Stimulated activated CD8-positive, alpha-beta memory T cell treated with anti-CD3 and anti-CD28 coated beads, Interleukin-4, amount 100 ng/mL, for 24 hours (primary cell): ENCODE results near the gene HGFAC.

ENCODE experiments used
- DNase-seq: peaks from one replicate; pipeline ENCODE4 v3.0.0-alpha.2; 2020; ENCODE audit warnings: low read depth

The HGFAC gene

DNA sequence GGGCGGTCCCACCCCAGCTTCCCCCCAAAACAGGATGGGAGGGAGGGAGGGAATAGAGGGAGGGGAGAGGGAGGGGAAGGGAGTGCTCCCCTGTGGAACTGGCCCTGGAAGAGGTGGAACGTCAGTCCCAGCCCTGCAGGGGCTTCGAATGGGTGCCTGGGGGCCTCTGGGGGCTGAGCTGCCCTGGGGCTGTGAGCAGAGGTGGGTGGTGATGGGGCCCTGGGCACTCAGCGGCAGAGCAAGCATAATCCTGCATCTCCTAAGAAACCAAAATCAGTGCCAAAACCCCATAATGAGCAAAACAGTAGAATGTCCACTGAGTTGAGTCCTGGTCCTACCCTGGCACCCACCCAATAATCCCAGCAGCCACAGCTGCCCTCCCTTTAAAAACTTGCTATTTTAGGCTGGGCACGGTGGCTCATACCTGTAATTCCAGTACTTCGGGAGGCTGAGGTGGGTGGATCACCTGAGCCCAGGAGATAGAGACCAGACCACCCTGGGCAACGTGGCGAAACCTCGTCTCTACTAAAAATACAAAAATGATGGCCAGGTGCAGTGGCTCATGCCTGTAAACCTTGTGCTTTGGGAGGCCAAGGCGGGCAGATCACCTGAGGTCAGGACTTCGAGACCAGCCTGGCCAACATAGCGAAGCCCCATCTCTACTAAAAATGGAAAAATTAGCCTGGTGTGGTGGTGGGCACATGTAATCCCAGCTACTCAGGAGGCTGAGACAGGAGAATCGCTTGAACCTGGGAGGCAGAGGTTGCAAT, 32.4 kb downstream of the HGFAC start:
- no peak for DNase-seq

DNA sequence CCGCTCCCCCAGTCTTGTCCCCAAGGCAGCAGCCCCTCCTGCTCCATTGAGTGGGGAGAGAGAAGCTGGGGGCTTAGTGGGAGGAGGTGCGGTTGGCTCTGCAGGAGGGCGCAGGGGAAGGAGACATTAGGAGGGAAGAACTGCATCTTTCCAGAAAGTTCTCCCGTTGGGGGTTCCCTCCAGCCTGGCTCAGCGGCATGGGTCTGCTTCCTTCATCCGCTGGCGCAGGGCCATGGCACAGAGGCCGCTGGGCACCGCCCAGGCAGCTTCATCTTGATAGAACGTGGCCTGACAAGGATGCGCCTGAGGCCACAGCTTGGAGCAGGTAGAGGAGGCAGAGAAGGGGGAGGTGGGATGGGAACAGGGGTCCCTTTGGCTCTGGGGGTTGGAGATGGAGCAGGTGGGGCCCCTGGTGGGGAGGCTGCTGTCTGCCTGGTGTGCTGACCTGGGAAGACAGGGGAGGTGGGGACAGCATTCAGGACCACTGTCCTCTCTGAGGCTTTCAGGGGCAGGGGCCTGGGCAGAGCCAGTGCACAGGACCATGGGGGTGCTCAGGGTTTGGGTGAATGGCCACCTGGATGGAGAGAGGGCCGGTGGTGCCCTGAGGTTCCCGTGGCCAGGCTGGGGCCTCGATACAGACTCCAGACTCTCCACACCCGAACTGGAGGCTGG, 33.4 kb downstream of the HGFAC start:
- no peak for DNase-seq

DNA sequence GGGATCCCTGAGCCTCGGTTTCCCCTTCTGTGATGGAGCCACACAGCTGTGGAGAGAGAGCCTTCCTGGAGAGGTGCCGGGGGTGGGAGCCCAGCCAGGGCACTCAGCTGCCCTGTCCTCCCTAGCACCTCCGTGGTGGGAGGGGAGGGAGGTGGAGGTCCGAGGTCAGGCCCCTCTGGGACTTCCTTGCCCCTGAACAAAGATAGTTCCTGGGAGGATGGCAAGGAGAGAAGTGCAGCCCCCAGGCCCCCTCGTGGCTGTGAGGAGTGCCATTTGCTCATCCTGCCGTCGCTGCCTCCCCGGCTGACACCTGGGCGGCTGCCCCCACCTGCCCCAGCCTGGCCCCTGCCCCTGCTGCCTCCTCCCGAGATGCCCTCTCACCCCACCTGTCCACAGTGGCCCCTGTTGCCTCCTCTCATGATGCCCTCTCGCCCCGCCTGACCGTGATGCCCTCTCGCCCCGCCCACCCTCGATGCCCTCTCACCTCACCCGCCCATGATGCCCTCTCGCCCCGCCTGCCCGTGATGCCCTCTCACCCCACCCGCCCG, 34.0 kb downstream of the HGFAC start:
- no peak for DNase-seq

DNA sequence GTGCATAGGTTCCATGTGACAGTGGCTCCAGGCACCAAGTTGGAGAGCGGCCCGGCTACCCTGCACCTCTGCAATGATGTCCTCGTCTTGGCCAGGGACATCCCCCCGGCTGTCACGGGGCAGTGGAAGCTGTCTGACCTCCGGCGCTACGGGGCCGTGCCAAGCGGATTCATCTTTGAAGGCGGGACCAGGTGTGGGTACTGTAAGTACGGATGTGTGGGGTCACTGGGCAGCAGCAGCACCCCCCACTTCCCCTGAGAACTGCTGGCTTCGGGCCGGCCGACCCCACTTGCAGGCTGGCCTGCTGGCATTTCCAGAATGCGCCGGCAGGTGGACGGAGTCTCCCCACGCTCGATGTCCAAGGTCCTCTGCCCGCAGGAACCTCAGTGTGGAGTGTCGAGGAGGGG, 34.6 kb downstream of the HGFAC start:
- DNase-seq, result no peak

GRCh38 chr4:3476936-3477749, 35.4 kb downstream of the HGFAC start:
- DNase-seq, result no peak

DNA sequence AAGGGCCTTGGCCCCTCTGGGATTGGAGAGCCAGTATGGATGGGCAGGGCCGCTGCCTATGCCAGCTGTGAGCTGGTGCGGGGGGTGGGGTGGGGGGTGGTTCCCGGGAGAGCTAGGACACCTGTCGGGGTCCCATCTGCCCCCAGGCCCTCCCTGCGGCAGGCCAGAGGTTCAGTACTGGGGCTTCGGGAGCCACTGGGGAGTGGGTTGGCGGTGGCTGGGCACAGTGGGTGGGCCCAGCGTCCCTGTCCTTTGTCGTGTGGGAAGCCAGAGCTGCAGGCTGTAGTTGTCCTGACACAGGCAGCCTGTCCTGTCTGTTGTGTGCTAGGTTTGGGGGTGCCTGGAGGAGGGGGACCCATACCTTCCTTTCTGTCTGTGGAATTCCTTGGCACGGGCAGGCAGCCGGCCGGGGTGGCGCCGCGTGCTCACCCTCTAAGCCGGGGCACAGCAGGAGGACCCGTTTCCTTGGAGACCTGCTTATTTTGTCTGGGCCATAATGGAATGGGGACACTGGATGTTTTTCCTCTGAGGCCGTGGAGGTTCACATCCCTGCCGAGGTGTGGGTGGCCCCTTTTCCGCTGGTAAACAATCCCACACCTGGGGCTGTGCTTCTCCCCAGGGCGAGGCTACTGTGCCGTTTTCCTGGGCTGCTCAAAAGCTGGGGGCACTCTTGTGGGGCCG, 36.1 kb downstream of the HGFAC start:
- no peak for DNase-seq

DNA sequence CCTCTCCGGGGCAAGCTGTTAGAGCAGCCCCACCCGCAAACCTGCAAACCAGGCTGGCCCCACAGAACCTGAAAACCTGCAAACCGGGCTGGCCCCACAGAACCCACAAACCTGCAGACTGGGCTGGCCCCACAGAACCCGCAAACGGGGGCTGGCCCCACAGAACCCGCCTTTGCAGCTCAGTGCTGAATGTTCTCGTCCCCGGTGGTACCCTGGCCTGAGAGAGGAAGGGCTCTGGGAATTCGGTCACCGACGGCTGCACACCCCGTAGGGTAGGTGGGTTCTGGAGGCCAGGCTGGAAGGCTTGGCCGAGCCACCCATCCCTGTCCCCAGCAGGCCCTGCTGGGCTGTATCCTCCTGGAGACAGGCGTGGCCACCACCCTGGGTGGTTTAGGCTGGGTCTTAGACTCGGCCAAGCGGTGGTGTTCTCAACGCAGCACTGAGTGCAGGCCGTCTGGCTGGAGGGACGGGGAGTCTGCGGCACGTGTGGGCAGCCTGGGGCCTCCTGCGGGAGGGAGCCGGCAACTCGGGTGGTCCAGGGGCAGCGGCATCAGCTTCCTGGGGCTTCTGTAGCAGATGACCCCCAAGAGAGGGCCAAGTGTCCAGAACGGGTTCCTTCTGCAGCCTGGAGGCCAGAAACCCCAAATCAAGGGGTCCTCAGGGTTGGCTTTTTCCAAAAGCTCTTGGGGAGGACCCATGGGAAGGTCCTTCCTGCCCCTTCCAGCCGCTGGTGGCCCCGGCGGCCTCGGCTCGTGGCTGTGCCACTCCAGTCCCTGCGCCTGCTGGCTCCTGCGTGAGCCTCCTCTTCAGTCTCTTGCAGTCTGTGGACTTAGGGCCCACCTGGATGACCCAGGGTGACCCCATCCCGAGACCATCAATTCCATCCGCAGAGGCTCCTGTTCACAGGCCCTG, 36.9 kb downstream of the HGFAC start:
- DNase-seq, result no peak

DNA sequence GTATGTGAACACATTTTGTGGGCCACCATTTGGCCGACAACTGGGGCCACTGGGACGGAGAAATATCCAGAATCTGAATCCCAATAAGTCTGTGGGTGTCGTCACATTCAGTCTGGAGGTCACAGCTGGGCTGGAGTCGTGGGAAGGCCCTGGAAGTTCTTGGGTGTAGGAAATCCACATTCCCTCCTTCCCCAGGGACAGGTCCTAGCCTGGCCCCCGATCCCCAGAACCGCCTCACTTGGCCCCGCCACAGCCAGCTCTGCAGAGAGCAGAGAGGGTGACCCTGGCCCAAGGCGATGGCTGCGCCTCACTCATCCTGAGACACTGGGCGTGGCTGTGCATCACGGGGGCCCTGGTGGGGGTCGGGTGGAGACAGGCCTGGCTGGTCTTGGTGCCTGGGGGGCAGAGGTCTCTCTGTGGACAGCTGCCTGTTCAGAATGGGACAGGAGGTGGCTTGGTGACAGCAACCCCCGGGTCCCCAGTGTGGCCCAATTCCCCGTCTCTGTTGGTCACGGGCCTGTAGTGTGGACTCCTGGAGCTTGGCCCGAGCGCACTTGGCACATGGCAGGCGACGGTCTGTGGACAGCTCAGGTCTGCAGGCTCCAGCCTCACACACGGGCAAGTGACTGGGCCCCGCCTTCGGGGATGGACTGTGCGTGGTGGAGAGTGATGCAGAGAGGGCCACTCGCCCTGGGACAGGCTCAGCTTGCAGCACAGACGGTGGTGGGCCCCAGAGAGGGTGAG, 37.8 kb downstream of the HGFAC start:
- DNase-seq, result no peak

DNA sequence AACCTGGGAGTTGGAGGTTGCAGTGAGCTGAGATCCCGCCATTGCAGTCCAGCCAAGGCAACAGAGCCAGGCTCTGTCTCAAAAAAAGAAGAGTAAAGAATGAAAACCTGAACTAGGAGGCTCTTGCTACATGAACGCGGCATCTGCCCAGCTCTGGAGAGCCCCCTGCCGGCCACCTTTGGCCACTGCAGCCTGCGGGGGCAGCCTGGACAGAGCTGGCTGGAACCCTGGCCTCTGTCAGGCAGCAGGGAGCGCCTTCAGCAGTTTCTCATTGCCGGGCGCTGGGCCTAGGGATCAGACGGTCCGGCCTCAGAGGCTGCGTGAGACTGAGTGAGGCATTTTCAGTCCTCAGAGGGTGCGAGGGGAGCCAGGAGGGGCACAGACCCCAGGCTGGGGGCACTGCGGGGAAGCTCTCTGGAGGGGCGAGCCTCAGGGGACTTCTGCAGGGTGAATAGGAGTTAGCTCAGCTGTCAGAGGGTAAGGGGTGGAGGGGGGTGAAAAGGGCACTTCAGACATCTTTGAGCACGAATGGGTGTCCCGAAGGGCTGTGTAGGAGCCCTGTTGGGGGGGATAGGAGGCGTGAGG, 38.9 kb downstream of the HGFAC start:
- peak; percentile 69 for DNase-seq

GRCh38 chr4:3481113-3481531, 39.4 kb downstream of the HGFAC start:
- DNase-seq, result no peak

- DNase-seq, result no peak
Measured at GRCh38 chr4:3481783-3482393, 40.1 kb downstream of the HGFAC start.

DNA sequence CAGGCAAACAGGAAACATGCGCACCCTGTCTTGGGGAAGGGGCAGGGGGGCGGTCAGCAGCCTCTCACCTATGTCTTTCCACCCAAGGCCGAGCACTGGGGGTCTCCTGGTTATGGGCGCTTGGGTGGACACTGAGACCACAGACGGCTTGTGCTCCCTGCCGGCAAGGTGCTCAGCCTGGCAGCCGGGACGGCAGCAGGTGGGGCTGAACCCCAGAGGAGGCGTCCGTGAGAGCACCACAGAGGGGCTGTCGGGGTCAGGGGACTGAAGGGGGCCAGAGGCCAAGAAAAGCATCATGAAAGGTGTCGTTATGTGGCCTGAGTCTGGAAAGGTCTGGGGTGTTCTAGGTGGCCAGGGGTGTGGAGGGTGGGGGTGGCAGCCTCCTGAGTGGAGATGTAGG, 40.9 kb downstream of the HGFAC start:
- DNase-seq, result no peak

GRCh38 chr4:3483471-3483921, 41.7 kb downstream of the HGFAC start:
- no peak for DNase-seq

GRCh38 chr4:3484057-3484973, 42.5 kb downstream of the HGFAC start:
- DNase-seq, result no peak

DNA sequence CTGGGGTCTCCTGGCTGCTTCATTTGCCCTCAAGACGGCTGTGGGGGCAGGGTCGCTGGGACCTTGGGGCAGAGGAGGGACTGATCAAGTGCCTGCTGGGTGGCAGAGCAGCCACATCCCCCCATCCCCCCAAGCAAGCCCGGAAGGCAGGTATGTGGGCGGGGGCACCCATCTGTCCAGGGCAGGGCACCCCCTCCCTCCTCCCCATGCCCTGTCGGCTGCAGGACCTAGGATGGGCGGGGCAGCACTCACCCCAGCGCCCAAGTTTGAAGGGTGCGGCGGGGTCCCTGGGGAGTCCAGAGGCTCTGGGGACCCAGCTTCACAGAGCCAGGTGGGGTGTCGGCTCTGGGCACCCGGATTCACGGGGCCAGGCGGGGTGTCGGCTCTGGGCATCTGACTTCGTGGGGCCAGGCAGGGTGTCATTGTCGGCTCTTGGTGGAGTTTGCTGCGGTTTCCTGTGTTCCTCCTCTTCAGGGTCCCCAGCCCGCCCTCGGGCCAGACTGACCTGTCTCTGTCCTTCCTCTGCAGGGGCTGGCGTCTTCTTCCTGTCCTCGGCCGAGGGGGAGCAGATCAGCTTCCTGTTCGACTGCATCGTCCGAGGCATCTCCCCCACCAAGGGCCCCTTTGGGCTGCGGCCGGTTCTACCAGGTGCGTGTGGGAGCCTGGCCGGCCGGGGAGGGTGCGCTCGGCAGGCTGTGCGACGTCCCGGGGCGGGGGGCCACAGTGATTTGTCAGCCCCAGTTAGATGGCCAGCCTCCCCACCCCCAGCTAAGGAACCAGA, 43.4 kb downstream of the HGFAC start:
- no peak for DNase-seq

DNA sequence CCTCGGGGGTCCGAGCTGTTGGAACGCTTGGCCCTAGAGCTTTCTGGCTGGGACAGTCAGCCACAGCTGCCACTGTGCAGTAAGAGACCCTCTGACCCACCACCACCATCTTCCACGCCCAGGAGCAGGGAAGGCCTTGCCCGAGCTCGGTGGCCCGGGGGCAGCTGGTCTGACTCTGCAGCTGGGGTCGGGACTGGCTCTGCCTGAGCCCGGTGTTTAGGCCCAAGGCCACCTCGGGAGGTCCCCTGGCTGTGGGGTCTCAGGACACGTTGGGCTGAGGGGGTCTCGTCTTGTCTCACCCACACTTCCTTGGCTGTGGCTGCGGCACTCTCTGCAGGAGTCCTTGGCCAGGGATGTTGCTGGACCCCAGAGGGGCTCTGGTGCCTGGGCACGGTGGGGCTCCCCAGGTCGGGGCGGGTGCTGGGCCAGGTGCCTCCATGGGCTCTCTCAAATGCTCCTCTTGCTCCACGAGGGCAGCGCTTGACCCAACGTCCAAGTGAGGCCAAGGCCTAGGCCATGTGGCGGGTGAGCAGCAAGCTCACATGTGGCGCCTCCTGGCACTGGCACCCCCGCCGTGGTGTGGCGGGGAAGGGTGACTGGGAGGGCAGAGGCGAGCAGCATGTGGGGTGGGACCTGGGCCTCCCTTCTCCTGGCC, 44.2 kb downstream of the HGFAC start:
- no peak for DNase-seq
